ENCODE data around the gene DOK3.

DOK3 gene

DNA sequence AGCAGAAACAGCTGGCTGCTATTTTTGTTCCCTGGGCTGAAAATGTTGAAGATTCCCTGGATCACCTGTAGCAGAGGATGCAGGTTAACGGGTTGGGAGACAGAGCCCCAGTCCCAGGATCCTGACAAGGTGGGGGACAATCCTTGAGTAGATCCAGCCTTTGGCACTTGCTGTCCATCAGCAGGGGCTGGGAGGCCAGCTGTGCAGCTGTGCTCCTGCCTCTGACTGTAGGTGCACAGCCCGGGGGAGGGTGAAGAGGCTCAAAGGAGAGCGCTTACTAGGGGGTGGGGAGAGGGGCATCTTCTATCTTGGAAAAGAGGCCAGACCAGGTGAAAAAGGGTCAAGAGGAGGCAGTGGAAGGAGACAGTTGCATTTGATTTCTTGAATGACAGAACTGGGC, 10.6 kb upstream of the DOK3 start:
- no peak for TF ChIP-seq ZFX (IDR thresholded peaks at IDR 0.05)
- TF ChIP-seq, protein P1, sequence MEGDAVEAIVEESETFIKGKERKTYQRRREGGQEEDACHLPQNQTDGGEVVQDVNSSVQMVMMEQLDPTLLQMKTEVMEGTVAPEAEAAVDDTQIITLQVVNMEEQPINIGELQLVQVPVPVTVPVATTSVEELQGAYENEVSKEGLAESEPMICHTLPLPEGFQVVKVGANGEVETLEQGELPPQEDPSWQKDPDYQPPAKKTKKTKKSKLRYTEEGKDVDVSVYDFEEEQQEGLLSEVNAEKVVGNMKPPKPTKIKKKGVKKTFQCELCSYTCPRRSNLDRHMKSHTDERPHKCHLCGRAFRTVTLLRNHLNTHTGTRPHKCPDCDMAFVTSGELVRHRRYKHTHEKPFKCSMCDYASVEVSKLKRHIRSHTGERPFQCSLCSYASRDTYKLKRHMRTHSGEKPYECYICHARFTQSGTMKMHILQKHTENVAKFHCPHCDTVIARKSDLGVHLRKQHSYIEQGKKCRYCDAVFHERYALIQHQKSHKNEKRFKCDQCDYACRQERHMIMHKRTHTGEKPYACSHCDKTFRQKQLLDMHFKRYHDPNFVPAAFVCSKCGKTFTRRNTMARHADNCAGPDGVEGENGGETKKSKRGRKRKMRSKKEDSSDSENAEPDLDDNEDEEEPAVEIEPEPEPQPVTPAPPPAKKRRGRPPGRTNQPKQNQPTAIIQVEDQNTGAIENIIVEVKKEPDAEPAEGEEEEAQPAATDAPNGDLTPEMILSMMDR (conservative IDR thresholded peaks at IDR 0.05) = no peak
- H3K27ac ChIP-seq = no peak overlapping the region

GRCh38 chr5:177519463-177520235, 10.0 kb upstream of the DOK3 start:
- TF ChIP-seq, protein P1 (conservative IDR thresholded peaks at IDR 0.05) = no peak
- TF ChIP-seq ZFX (IDR thresholded peaks at IDR 0.05) = no peak
- H3K27ac ChIP-seq = peak overlapping the region; percentile 6; the same call in 1 of the 2 replicates

GRCh38 chr5:177516601-177517568, 7.3 kb upstream of the DOK3 start, which contains the start of gene DDX41:
Gene DDX41 (minus strand): TSS chr5:177516961. CDS start chr5:177516945, 16 bp downstream.
- peak within 1 kb of the TSS; percentile 86 for H3K27ac ChIP-seq
- TF ChIP-seq ZFX (IDR thresholded peaks at IDR 0.05) = peak; percentile 30; the same call in 1 of the 2 replicates
- TF ChIP-seq, protein P1 (conservative IDR thresholded peaks at IDR 0.05) = no peak

- H3K27ac ChIP-seq = peak overlapping the region; percentile 86; the same call in 1 of the 2 replicates
- TF ChIP-seq, protein P1 (conservative IDR thresholded peaks at IDR 0.05) = no peak
- no peak for TF ChIP-seq ZFX (IDR thresholded peaks at IDR 0.05)
These were observed 6.0 kb upstream of the DOK3 start for GRCh38 chr5:177515580-177515979.

DNA sequence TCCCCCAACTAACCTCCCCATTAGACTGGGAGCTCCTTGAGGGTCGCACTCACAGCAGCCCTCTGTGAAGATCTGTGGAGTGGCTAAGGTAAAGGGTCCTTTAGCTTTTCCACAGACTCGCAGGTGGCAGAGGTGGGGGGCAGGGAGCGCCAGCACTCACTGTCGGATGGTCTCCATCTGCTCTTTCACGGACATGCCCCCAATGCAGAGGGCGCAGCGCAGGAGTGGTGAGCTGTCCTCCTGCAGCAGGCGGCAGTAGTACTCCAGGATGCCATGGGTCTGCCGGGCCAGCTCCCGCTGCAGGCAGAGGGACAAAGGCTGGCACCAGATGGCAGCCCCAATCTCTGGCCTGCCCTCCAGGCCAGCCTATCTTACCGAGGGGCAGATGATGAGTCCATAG, 4.9 kb upstream of the DOK3 start:
- H3K27ac ChIP-seq = no peak overlapping the region
- no peak for TF ChIP-seq ZFX (IDR thresholded peaks at IDR 0.05)
- TF ChIP-seq, protein P1 (conservative IDR thresholded peaks at IDR 0.05) = no peak

GRCh38 chr5:177513500-177513899, 3.9 kb upstream of the DOK3 start:
- TF ChIP-seq, protein P1 (conservative IDR thresholded peaks at IDR 0.05) = no peak
- no peak for TF ChIP-seq ZFX (IDR thresholded peaks at IDR 0.05)
- H3K27ac ChIP-seq = no peak overlapping the region
